PC-3 (cell line): ENCODE results near the gene R3HDML.

Experiments used
- EZH2phosphoT487 ChIP-seq: fragments of 300-600 bp; sonication (generic); IDR thresholded peaks from 2 replicates; pipeline ENCODE4 v1.6.1; 2018; ENCODE audit warnings: mild to moderate bottlenecking, antibody characterized with exemption, low read length, borderline replicate concordance
- TF ChIP-seq, protein P1 (sequence below): fragments of 300-600 bp; sonication (generic); conservative IDR thresholded peaks from 2 replicates; pipeline ENCODE4 v1.5.1; 2017; ENCODE audit warnings: antibody characterized with exemption, low read depth, mild to moderate bottlenecking, low read length

DNA sequence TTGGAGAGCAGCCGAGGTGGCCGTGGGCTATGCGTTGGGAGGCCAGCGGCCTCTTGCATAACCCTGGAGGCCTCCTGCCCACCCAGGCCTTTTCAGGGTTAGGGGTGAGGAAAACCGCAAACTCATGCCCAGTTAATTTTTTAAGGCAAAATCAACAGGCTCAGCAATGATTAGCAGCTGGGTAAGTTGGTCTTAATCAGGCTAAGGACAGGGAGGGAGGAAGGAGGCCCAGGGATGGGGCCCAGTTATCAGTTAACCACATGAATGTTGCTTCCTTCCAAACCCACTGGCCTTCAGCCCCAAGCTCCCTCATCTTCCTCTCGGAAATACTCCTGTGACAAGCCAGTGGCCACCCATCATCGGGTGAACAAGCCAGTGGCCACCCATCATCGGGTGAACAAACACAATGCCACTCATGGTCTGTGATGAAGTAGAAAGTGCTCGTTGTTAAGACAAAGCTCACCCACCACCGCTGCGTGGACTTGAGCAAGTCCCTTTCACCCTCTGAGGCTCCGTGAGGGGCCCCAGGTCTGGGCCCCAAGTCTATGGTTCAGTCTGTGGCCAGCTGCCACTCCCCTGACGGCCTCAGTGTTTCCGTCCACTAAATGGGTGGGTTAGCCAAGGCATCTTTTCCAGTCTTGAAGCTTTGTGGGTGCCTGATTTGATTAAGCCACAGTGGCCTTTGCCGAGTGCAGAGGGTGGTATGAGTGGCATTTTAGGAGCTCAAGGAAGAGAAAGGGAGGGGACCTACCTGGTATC, 58.0 kb downstream of the R3HDML start:
- TF ChIP-seq, protein P1, sequence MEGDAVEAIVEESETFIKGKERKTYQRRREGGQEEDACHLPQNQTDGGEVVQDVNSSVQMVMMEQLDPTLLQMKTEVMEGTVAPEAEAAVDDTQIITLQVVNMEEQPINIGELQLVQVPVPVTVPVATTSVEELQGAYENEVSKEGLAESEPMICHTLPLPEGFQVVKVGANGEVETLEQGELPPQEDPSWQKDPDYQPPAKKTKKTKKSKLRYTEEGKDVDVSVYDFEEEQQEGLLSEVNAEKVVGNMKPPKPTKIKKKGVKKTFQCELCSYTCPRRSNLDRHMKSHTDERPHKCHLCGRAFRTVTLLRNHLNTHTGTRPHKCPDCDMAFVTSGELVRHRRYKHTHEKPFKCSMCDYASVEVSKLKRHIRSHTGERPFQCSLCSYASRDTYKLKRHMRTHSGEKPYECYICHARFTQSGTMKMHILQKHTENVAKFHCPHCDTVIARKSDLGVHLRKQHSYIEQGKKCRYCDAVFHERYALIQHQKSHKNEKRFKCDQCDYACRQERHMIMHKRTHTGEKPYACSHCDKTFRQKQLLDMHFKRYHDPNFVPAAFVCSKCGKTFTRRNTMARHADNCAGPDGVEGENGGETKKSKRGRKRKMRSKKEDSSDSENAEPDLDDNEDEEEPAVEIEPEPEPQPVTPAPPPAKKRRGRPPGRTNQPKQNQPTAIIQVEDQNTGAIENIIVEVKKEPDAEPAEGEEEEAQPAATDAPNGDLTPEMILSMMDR = no peak
- no peak for TF ChIP-seq EZH2phosphoT487
